ENCODE measurements around the gene MARCO. TPM values are rescaled to one million over a fixed set of nuclear protein-coding genes. Genes with fewer than 3 reads are reported as not detected.

MARCO gene
- total RNA-seq, 4 donors from 2014 or later = 0.87 to 23.7 (median 2.9) TPM

GRCh38 chr2:119009110-119009509 lies 67.1 kb downstream of the MARCO start:
- H3K4me1 ChIP-seq = peaks cover 0 to 6% (median 0%) of the 10 kb centered on the region in 3 donors
- H3K27me3 ChIP-seq = peaks cover 0 to 59% (median 0%) of the 10 kb centered on the region in 4 donors
- no peaks in the 10 kb centered on the region for H3K9me3 ChIP-seq
- H3K27ac ChIP-seq = no peak overlapping the region
- no peak for TF ChIP-seq POLR2A (IDR thresholded peaks at IDR 0.05)
- TF ChIP-seq, protein P1, sequence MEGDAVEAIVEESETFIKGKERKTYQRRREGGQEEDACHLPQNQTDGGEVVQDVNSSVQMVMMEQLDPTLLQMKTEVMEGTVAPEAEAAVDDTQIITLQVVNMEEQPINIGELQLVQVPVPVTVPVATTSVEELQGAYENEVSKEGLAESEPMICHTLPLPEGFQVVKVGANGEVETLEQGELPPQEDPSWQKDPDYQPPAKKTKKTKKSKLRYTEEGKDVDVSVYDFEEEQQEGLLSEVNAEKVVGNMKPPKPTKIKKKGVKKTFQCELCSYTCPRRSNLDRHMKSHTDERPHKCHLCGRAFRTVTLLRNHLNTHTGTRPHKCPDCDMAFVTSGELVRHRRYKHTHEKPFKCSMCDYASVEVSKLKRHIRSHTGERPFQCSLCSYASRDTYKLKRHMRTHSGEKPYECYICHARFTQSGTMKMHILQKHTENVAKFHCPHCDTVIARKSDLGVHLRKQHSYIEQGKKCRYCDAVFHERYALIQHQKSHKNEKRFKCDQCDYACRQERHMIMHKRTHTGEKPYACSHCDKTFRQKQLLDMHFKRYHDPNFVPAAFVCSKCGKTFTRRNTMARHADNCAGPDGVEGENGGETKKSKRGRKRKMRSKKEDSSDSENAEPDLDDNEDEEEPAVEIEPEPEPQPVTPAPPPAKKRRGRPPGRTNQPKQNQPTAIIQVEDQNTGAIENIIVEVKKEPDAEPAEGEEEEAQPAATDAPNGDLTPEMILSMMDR (IDR thresholded peaks at IDR 0.05) = no peak
- intact Hi-C loops (cut with DNase I) = no loop called here
- DNase-seq = no peak
- WGBS, 2 donors = 50 to 64% methylated on average over 3 of the region's 3 CpGs
- H3K36me3 ChIP-seq = no peaks in the 10 kb centered on the region
- no peak overlapping the region for H3K4me3 ChIP-seq

DNA sequence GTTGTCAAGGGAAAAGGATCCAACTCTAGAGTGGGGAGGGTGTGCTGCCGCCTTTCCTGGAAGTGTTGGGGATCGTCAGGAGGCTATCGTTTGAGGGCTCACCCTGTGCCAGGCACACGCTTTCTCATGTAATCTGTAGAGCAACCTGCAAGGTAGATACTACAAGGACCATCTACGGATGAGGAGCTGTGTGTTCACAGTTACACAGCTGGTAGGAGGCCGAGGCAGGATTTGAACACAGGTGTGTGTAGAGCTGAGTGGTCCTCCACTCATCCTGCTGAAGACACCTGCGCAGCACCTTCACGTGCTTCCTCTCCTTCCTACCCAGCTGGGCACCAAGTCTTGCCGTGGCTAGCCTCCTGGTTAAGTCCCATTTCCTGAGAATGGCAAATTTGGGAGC lies 68.3 kb downstream of the MARCO start:
- H3K4me3 ChIP-seq = no peak overlapping the region
- no peak for DNase-seq
- H3K27me3 ChIP-seq = peaks cover 0 to 59% (median 0%) of the 10 kb centered on the region in 4 donors
- no peak overlapping the region for H3K27ac ChIP-seq
- H3K9me3 ChIP-seq = no peaks in the 10 kb centered on the region
- 75 to 77% methylated on average over 9 of the region's 9 CpGs for WGBS, 2 donors
- intact Hi-C loops (cut with DNase I) = loop anchor here (10.0 kb wide), 1 partner anchor 126 kb away; no protein-coding TSS in a partner anchor
- TF ChIP-seq POLR2A (IDR thresholded peaks at IDR 0.05) = no peak
- TF ChIP-seq, protein P1 (IDR thresholded peaks at IDR 0.05) = no peak
- peaks cover 0 to 6% (median 0%) of the 10 kb centered on the region in 3 donors for H3K4me1 ChIP-seq
- H3K36me3 ChIP-seq = no peaks in the 10 kb centered on the region

GRCh38 chr2:119011162-119011909 lies 69.3 kb downstream of the MARCO start:
- H3K4me1 ChIP-seq = peaks cover 0 to 6% (median 0%) of the 10 kb centered on the region in 3 donors
- H3K27ac ChIP-seq = no peak overlapping the region
- 20 to 43% methylated on average over 7 to 17 of the region's 38 CpGs for WGBS, 2 donors
- peak overlapping the region in 1 of 4 donors; percentile 21 for H3K4me3 ChIP-seq
- peaks cover 0 to 58% (median 0%) of the 10 kb centered on the region in 4 donors for H3K27me3 ChIP-seq
- H3K36me3 ChIP-seq = no peaks in the 10 kb centered on the region
- no peak for TF ChIP-seq POLR2A (IDR thresholded peaks at IDR 0.05)
- TF ChIP-seq, protein P1 (IDR thresholded peaks at IDR 0.05) = peak in 5 of 6 experiments; percentile 22 to 50 (median 27)
- intact Hi-C loops (cut with DNase I) = loop anchor here (10.0 kb wide), 1 partner anchor 127 kb away; no protein-coding TSS in a partner anchor
- no peak for DNase-seq
- H3K9me3 ChIP-seq = no peaks in the 10 kb centered on the region

- H3K9me3 ChIP-seq = no peaks in the 10 kb centered on the region
- H3K27me3 ChIP-seq = peaks cover 0 to 61% (median 0%) of the 10 kb centered on the region in 4 donors
- H3K36me3 ChIP-seq = no peaks in the 10 kb centered on the region
- DNase-seq = no peak
- no peak overlapping the region for H3K27ac ChIP-seq
- peaks cover 0 to 6% (median 0%) of the 10 kb centered on the region in 3 donors for H3K4me1 ChIP-seq
- no peak for TF ChIP-seq POLR2A (IDR thresholded peaks at IDR 0.05)
- TF ChIP-seq, protein P1 (IDR thresholded peaks at IDR 0.05) = no peak
- H3K4me3 ChIP-seq = peak overlapping the region in 1 of 4 donors; percentile 21
- intact Hi-C loops (cut with DNase I) = loop anchor here (10.0 kb wide), 1 partner anchor 127 kb away; no protein-coding TSS in a partner anchor
- WGBS, 2 donors = 50 to 77% methylated on average over 5 of the region's 5 CpGs
Measured at GRCh38 chr2:119011910-119012209, 69.9 kb downstream of the MARCO start.
